Kidney glomerular epithelial cell (primary cell): ENCODE results near the gene TMEM150A.
"Not testable (repeated sequence)": the region's sequence is repeated elsewhere in the genome, so short reads cannot be mapped to it uniquely, and the experiment has no call there.

Source experiments
- DNase-seq: peaks from one replicate; lab custom pipeline; 2025; lab: John Stamatoyannopoulos, UW

The TMEM150A gene

GRCh38 chr2:85593023-85593422 lies 9.5 kb downstream of the TMEM150A start:
- DNase-seq, result no peak

DNA sequence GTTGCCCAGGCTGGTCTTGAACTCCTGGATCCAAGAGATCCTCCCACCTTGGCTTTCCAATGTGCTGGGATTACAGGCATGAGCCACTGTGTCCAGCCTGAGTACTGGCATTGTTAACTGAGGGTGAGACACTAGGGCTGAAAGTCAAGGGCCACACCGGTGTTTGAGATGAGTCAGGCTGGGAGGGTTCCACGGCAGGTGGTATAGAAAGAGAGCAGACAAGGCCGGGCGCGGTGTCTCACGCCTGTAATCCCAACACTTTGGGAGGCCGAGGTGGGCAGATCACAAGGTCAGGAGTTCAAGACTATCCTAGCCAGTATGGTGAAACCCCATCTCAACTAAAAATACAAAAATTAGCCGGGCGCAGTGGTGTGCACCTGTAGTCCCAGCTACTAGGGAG lies 10.2 kb downstream of the TMEM150A start:
- DNase-seq, result not testable (repeated sequence)

DNA sequence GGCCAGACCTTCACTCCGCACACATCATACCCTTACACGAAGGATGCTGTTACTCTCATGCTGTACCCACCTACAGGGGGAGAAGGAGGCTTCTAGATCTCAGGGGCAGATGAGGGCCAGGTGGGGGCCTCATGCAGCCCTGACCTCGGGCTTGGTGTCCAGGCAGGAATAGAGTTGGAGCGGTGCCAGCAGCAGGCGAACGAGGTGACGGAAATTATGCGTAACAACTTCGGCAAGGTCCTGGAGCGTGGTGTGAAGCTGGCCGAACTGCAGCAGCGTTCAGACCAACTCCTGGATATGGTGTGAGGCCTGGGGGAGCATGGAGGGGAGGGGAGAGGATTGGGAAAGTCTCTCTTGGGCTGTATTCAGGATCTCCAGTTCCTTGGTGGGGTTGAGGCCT lies 10.9 kb downstream of the TMEM150A start:
- no peak for DNase-seq

- DNase-seq, result no peak
These were observed 11.5 kb downstream of the TMEM150A start for GRCh38 chr2:85590950-85591349.

DNA sequence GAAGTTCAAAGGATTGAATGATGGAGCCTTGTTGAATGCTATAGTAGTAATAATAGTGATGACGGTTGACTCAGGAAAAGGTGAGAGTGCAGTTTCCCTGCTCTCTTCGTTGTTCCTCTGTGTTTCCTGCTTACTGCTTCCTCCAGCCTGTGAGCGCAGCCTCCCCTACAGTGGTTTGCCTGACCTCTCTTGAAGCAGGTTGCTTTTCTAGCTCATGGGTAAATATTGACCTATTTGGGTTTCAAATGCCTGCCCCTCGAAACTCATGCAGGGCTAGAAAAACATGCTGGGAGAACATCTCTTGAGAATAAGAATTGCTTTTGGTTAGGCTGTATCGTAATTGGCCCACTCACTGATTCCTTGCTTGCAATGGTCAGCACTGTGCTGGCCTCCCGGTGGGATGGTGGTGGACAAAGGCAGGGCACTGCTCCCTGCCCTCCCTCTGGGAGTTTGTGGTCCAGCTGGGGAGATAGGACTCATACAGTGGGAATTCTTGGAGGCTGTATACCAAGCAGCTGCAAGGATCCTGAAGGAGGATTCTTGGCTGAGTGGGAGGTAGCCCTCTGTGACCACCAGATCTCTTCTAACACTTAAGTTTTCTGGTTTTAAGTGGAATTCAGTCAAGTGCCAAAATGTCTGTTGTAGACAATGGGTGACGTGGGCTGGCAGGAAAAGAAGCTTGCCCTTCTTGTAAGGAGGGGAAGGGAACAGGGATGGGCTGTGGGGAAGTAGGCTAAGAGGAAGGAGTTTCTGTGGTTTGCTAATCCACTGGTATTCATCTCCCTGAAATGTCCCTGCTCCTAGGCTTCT lies 12.3 kb downstream of the TMEM150A start:
- peak; percentile 85 for DNase-seq

- no peak for DNase-seq
These were observed 13.3 kb downstream of the TMEM150A start for GRCh38 chr2:85589181-85589580.

DNA sequence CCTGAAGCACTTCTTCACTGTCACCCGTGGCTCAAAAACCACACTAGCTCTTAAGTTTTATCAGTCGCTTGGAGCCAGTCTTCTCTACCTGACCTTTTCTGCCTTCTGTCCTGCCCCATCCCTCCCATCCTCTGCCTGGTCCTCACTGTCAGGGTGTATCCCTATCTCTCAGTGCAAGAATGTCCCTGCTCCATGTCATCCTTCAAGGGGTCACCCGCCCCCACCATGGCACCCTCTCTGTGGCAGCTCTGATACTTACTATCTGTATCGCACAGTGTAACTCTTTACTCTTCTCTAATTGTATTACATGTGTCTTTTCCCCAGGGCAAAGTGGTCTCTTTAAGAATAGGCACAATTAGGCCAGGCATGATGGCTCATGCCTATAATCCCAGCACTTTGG lies 13.9 kb downstream of the TMEM150A start:
- no peak for DNase-seq

DNA sequence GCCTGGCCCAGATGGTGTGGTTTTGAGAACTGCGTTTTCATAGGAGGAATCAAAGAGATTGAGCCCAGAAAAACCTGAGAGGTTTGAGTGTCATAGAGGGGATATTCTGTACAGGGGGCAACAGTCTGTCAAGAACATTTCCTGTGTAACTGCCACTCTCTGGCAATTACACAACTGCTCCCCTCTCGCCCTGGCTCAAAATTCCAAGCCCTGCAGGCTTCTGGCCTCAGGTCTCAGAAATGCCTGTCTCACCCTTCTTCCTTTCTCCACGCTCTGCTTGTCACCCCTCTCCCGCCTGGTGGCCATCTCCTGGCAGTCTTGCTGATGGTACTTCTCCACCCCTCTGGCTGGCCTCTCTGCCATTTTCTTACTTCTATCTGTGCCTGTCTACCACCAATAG lies 14.3 kb downstream of the TMEM150A start:
- no peak for DNase-seq

GRCh38 chr2:85585781-85586105 lies 16.8 kb downstream of the TMEM150A start:
- peak; percentile 57 for DNase-seq

DNA sequence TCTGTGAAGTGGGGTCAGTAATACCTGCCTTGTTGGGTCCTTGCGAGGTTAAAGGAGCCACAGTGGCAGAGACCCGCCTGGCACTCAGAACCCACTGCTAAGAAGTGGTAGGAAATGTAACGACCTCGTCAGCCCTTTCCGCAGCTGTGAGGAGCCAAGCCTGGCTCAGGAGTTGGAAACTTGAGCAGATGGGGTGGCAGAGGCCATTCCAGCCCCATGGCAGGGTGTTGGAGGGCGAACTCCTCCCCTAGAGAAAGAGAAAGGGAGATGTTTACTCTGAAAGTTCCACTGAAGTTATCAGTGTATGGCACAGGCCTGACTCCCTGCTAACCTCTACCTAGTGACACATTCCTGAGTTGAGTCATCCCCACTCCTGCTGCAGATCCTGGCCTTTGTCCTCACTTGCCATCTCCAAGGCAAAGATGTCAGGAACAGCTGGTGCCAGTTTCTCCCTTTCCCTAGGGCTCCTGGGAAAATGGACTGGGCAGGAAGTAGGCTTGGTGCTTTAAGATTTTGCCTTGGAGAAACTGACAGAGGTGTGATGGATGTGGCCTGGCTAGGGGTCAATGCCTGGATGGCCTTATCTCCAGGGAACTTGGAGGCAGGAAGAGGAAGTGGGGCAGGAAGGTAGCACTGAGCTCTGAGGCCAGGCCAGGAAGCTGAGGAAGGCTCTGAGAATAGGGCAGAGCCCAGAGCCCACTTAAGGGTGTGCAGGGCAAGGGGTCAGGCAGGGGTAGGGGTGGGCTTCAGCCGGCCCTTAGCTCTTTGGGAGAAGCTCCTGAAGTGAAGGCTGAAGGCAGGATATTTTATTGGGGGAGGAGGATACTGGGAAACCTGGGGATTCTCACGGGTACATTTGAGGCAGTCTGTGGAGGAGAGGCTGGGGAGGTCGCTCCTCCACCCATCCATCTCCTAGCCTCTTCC lies 17.4 kb downstream of the TMEM150A start:
- peak; percentile 61 for DNase-seq

- DNase-seq, result no peak
These were observed 18.1 kb downstream of the TMEM150A start, which contains the start of gene VAMP5 for GRCh38 chr2:85584354-85584856. TSS of gene VAMP5 (plus strand) at chr2:85584431. CDS start at chr2:85584491, 60 bp downstream.

GRCh38 chr2:85583667-85584353 lies 18.7 kb downstream of the TMEM150A start:
- no peak for DNase-seq

DNA sequence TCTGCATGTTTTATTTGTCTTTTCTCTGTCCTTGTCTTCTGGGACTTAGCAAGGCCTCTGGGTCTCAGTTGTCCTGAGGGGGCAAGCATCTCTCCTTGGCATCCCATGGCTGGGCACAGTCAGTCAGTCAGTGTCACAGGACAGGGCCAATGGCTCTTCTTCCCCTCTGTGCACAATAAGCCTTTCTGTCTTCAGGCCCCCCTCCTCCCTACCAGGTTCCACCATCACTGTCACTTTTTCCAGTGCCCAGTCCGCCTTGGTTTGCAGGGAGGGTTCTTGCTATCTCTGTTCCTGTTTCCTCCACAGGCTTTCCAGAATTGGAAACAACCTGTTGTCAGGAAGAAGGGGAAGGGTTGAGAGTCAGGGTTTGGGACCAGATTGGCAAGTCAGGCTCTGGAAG lies 20.0 kb downstream of the TMEM150A start:
- DNase-seq, result no peak

- DNase-seq, result no peak
These were observed 22.3 kb downstream of the TMEM150A start for GRCh38 chr2:85580206-85580605.

GRCh38 chr2:85579266-85579935 lies 23.1 kb downstream of the TMEM150A start:
- no peak for DNase-seq

DNA sequence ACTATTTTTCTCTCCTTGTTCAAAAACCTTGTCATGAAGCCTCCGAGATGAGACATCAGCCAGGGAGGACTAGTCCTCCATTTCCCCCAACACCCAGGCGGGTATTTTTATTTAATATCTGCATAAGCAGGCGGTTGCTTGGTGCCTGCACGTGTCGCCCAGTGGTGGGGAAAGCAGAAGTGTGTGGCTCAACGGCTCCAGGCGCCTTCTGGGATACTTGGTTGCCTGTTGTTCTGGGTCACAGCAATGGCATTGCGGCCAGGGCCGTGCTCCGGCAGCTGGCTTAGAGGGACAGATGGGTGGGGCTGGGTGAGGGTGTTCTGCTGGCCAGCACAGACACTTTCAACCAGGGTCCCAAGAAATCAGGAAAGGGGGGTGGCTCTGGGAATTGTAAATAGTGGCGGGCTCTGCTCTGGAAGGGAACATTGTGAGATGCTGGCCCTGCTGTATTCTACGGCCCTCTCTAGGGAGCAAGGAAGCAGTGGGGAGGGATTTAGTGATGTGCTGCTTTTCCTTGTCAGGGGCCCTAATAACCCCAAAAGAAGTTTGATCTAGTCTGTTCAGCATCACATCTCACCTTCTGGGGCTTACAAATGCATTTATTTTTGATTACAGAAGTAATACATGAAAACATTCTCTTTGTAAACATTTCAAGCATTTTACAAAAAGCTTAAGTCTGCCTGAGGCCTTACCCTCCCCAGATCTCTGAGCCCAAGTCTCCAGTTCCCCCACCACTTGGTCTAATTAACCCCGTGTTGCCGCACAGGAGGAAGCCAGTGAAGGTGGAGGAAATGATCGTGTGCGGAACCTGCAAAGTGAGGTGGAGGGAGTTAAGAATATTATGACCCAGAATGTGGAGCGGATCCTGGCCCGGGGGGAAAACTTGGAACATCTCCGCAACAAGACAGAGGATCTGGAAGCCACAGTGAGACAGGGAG lies 24.0 kb downstream of the TMEM150A start:
- no peak for DNase-seq

GRCh38 chr2:85577386-85578242 lies 24.9 kb downstream of the TMEM150A start, which contains the start of gene VAMP8:
TSS of gene VAMP8 (plus strand) at chr2:85577586. CDS start at chr2:85577647, 61 bp downstream.
- peak; percentile 48 for DNase-seq

DNA sequence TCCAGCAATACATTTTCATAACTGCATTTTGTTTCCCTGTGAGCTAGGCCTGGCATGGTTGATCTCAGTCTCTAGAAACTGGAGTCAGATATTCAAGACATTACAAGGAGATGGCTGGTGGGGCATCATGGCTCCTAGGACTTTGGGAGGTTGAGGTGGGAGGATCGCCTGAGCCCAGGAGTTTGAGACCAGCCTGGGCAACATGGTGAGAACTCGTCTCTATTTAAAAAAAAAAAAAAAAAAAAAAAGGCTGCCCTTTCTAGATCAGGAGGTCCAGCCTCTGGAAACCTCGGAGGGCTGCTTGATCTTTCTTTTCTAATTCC lies 25.5 kb downstream of the TMEM150A start:
- DNase-seq, result no peak

GRCh38 chr2:85575739-85576138 lies 26.8 kb downstream of the TMEM150A start:
- DNase-seq, result no peak

- DNase-seq, result no peak
These were observed 36.2 kb downstream of the TMEM150A start for GRCh38 chr2:85566265-85566664.
